K562 (cell line): Measurements from ENCODE around the gene MITF. TPM values are rescaled to one million over a fixed set of nuclear protein-coding genes. Genes with fewer than 3 reads are reported as not detected.
A peak's percentile ranks its signal among the peaks of the same experiment; 100 is the strongest.

ENCODE experiments used
- AFF4 ChIP-seq: sonication (generic); formaldehyde crosslinking; IDR thresholded peaks from 2 replicates; pipeline ENCODE4 v1.8.0; 2023; ENCODE audit warnings: mild to moderate bottlenecking, missing genetic modification reagents
- BRF2 ChIP-seq: IDR thresholded peaks from 3 replicates; pipeline ENCODE4 v1.6.1; 2011; ENCODE audit warnings: borderline replicate concordance, mild to moderate bottlenecking; ENCODE audit not compliant: insufficient read length, insufficient read depth
- CREM ChIP-seq: IDR thresholded peaks from 2 replicates; pipeline ENCODE4 v1.6.1; 2014; ENCODE audit warnings: antibody characterized with exemption, low read depth
- CTCFL ChIP-seq: IDR thresholded peaks from 2 replicates; pipeline ENCODE4 v1.6.1; 2011; ENCODE audit warnings: borderline replicate concordance, low read depth, mild to moderate bottlenecking, moderate library complexity, low read length; ENCODE audit not compliant: insufficient read depth, poor library complexity, severe bottlenecking
- FOXO4 ChIP-seq: fragments of 450-650 bp; formaldehyde crosslinking; IDR thresholded peaks from 2 replicates; pipeline ENCODE4 v1.4.0; 2020; ENCODE audit warnings: mild to moderate bottlenecking, moderate library complexity
- GABPB2 ChIP-seq: fragments of 250-450 bp; sonication (Bioruptor Pico); conservative IDR thresholded peaks from 2 replicates; pipeline ENCODE4 v1.5.1; 2021; ENCODE audit warnings: mild to moderate bottlenecking
- GTF2E2 ChIP-seq: fragments of 200-800 bp; sonication (Bioruptor generic); IDR thresholded peaks from 2 replicates; pipeline ENCODE4 v1.6.1; 2016; ENCODE audit warnings: missing genetic modification characterization, missing compliant biosample characterization
- IRF2 ChIP-seq: sonication (generic); formaldehyde crosslinking; IDR thresholded peaks from 2 replicates; pipeline ENCODE4 v1.8.1; 2022; ENCODE audit warnings: mild to moderate bottlenecking, missing genetic modification reagents
- ZBED1 ChIP-seq: IDR thresholded peaks from 2 replicates; pipeline ENCODE4 v1.6.1; 2014
- ZKSCAN3 ChIP-seq: fragments of 250-450 bp; sonication (Bioruptor Pico); IDR thresholded peaks from 2 replicates; pipeline ENCODE4 v1.4.0; 2020
- ZNF707 ChIP-seq: fragments of 250-450 bp; sonication (Bioruptor Pico); conservative IDR thresholded peaks from 2 replicates; pipeline ENCODE4 v1.8.0; 2022; ENCODE audit warnings: inconsistent platforms, mild to moderate bottlenecking, moderate library complexity
- ZSCAN29 ChIP-seq: fragments of 450-650 bp; IDR thresholded peaks from 2 replicates; pipeline ENCODE4 v1.6.1; 2017
- polyA plus RNA-seq, 8 experiments: library from polyadenylated mRNA; depleted of rRNA in 4 of 8; stranded (reverse) in 5 of 8; unstranded in 3 of 8; fragments of >200 nt; fragmentation: Nextera tagmentation in 2 of 8; fragmentation: Illumina TruSeq in 1 of 8; extraction: Ambion mirVana in 2 of 8; extraction: Trizol in 1 of 8; gene quantifications; 2 replicates each; pipeline versions ENCODE4 v1.2.1 to v1.2.3, GENCODE V29; 2011 to 2014; ENCODE audit warnings: inconsistent platforms in 1 of 8, missing spikeins in 1 of 8
- total RNA-seq, 7 experiments: library from RNA; depleted of rRNA in 6 of 7; stranded (reverse); fragments of >200 nt in 6 of 7; fragmentation: Illumina TruSeq in 2 of 7; extraction: Trizol in 2 of 7; gene quantifications; 2 replicates each; pipeline versions ENCODE4 v1.2.1 to v1.2.3, GENCODE V29; 2011 to 2021; ENCODE audit warnings: low replicate concordance in 1 of 7
- TF ChIP-seq, protein P1 (sequence below): fragments of 250-450 bp; sonication (Bioruptor Pico); IDR thresholded peaks from 2 replicates; pipeline ENCODE4 v1.4.0; 2020; ENCODE audit warnings: mild to moderate bottlenecking, moderate library complexity, borderline replicate concordance
- TF ChIP-seq, protein P2 (sequence below): fragments of 450-650 bp; IDR thresholded peaks from 2 replicates; pipeline ENCODE4 v1.6.1; 2016; ENCODE audit warnings: low read depth, mild to moderate bottlenecking, moderate library complexity

The MITF gene
- total and polyA plus RNA-seq, 9 of the 15 experiments (the other 6 are each of a cell fraction or from before 2014, with no cell fraction given) = 5.6 to 14.9 (median 11.1) TPM

DNA sequence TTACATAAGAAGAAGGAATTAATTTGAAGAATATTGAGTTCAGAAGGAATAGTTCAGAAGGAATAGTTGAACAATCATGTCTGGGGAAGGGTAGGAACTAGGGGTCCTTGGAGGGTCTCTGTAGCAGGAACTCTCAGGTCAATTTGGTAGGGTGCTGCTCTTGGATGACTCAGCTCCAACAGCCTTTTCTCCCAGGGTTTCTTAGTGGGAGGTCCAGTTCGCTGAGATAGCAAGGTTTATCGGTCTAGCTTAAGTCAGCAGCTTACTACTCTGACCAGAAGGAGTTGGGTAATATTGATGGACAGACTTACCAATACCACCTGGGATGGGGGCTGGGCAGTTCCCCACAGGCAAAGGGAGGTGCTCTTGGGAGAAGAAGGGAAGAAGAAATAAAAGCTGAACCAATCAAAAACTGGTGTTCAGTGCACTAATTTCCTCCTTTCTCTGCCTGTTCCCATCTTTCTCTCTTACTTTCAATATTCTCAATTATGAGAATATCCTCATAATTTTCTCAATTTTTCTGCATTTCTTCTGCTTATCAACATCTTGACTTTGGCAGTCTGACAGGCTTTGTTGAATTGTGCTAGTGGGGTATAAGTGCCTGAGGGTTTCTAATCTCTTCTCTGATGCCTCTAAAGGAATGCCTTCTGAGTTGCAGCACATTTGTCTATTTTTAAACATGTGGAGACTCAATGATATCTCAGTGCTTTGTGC lies 14.4 kb upstream of the MITF start (continued):
- TF ChIP-seq AFF4 = no peak
- no peak for TF ChIP-seq ZSCAN29
- no peak for TF ChIP-seq GTF2E2 (tag)
- TF ChIP-seq, protein P1, sequence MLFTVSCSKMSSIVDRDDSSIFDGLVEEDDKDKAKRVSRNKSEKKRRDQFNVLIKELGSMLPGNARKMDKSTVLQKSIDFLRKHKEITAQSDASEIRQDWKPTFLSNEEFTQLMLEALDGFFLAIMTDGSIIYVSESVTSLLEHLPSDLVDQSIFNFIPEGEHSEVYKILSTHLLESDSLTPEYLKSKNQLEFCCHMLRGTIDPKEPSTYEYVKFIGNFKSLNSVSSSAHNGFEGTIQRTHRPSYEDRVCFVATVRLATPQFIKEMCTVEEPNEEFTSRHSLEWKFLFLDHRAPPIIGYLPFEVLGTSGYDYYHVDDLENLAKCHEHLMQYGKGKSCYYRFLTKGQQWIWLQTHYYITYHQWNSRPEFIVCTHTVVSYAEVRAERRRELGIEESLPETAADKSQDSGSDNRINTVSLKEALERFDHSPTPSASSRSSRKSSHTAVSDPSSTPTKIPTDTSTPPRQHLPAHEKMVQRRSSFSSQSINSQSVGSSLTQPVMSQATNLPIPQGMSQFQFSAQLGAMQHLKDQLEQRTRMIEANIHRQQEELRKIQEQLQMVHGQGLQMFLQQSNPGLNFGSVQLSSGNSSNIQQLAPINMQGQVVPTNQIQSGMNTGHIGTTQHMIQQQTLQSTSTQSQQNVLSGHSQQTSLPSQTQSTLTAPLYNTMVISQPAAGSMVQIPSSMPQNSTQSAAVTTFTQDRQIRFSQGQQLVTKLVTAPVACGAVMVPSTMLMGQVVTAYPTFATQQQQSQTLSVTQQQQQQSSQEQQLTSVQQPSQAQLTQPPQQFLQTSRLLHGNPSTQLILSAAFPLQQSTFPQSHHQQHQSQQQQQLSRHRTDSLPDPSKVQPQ (CRISPR knock-in tag) = no peak
- peak; percentile 55; the same call in 1 of the 2 replicates for TF ChIP-seq CREM
- no peak for TF ChIP-seq FOXO4 (CRISPR knock-in tag)
- TF ChIP-seq GABPB2 (CRISPR knock-in tag) = no peak
- no peak for TF ChIP-seq BRF2
- no peak for TF ChIP-seq CTCFL
- no peak for TF ChIP-seq ZNF707 (CRISPR knock-in tag)
- TF ChIP-seq, protein P2, sequence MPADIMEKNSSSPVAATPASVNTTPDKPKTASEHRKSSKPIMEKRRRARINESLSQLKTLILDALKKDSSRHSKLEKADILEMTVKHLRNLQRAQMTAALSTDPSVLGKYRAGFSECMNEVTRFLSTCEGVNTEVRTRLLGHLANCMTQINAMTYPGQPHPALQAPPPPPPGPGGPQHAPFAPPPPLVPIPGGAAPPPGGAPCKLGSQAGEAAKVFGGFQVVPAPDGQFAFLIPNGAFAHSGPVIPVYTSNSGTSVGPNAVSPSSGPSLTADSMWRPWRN = no peak
- TF ChIP-seq ZBED1 = no peak
- no peak for TF ChIP-seq IRF2 (CRISPR knock-in tag)
- no peak for TF ChIP-seq ZKSCAN3 (CRISPR knock-in tag)
